OCI-LY1 (cell line): ENCODE data around the gene MIS18BP1.
"Not testable (repeated sequence)": the region's sequence is repeated elsewhere in the genome, so short reads cannot be mapped to it uniquely, and the experiment has no call there.

Experiments used
- H2AFZ ChIP-seq: fragments of 200-600 bp; sonication (generic), shearing (Covaris generic); 2 replicates; pipeline ENCODE4 v1.6.0; 2014; ENCODE audit warnings: antibody characterized with exemption, mild to moderate bottlenecking, low read length
- H3F3A ChIP-seq: fragments of 200-600 bp; sonication (generic), shearing (Covaris generic); 2 replicates; pipeline ENCODE4 v1.6.0; 2014; ENCODE audit warnings: mild to moderate bottlenecking, antibody characterized with exemption, low read length, moderate library complexity; ENCODE audit not compliant: insufficient read depth
- H3K27ac ChIP-seq: fragments of 200-600 bp; sonication (generic); 2 replicates; pipeline ENCODE4 v1.5.1; 2014; ENCODE audit warnings: low read length, mixed run types, mild to moderate bottlenecking, low read depth; ENCODE audit not compliant: poor library complexity, severe bottlenecking
- H3K27me3 ChIP-seq: fragments of 200-600 bp; sonication (generic); 2 replicates; pipeline ENCODE4 v1.6.0; 2014; ENCODE audit warnings: antibody characterized with exemption, mild to moderate bottlenecking, low read length, moderate library complexity; ENCODE audit not compliant: insufficient read depth
- H3K36me3 ChIP-seq: fragments of 200-600 bp; sonication (generic); 2 replicates; pipeline ENCODE4 v1.6.1; 2014; ENCODE audit warnings: mild to moderate bottlenecking, antibody characterized with exemption, low read length, moderate library complexity, mixed read lengths; ENCODE audit not compliant: insufficient read depth
- H3K4me1 ChIP-seq: fragments of 200-600 bp; sonication (generic); 2 replicates; pipeline ENCODE4 v1.5.1; 2014; ENCODE audit warnings: mild to moderate bottlenecking, low read length, moderate library complexity; ENCODE audit not compliant: insufficient read depth, severe bottlenecking
- H3K4me2 ChIP-seq: fragments of 200-600 bp; sonication (generic), shearing (Covaris generic); 2 replicates; pipeline ENCODE4 v1.6.1; 2014; ENCODE audit warnings: low read length
- H3K4me3 ChIP-seq: fragments of 200-600 bp; sonication (generic); 2 replicates; pipeline ENCODE4 v1.5.1; 2014; ENCODE audit warnings: low read length, low read depth, mild to moderate bottlenecking, mixed read lengths; ENCODE audit not compliant: poor library complexity, severe bottlenecking
- H3K79me2 ChIP-seq: fragments of 200-600 bp; shearing (Covaris generic); 2 replicates; pipeline ENCODE4 v1.6.1; 2016; ENCODE audit warnings: mixed run types, low read length, mixed read lengths; ENCODE audit not compliant: insufficient read depth
- H3K9ac ChIP-seq: fragments of 200-600 bp; sonication (generic), shearing (Covaris generic); 2 replicates; pipeline ENCODE4 v1.6.1; 2014; ENCODE audit warnings: mild to moderate bottlenecking, low read length, mixed read lengths
- H3K9me2 ChIP-seq: fragments of 200-600 bp; sonication (generic), shearing (Covaris generic); 2 replicates; pipeline ENCODE4 v1.6.1; 2014; ENCODE audit warnings: low read depth, mild to moderate bottlenecking, low read length, mixed read lengths
- H3K9me3 ChIP-seq: fragments of 200-600 bp; shearing (Covaris generic); 2 replicates; pipeline ENCODE4 v1.6.1; 2014; ENCODE audit warnings: low read length, mixed read lengths
- H4K20me1 ChIP-seq: fragments of 200-600 bp; sonication (generic), shearing (Covaris generic); 2 replicates; pipeline ENCODE4 v1.6.0; 2016; ENCODE audit warnings: mild to moderate bottlenecking, low read length; ENCODE audit not compliant: insufficient read depth
- EZH2 ChIP-seq: fragments of 200-600 bp; sonication (generic), shearing (Covaris generic); IDR thresholded peaks from 2 replicates; pipeline ENCODE4 v1.8.0; 2017; ENCODE audit warnings: borderline replicate concordance, mixed run types, mild to moderate bottlenecking, antibody characterized with exemption, low read length, moderate library complexity, mixed read lengths
- TF ChIP-seq, protein P1 (sequence below): fragments of 200-600 bp; sonication (generic), shearing (Covaris generic); IDR thresholded peaks from 2 replicates; pipeline ENCODE4 v1.5.1; 2017; ENCODE audit warnings: mild to moderate bottlenecking, antibody characterized with exemption, low read length, moderate library complexity, mixed read lengths

Gene MIS18BP1

DNA sequence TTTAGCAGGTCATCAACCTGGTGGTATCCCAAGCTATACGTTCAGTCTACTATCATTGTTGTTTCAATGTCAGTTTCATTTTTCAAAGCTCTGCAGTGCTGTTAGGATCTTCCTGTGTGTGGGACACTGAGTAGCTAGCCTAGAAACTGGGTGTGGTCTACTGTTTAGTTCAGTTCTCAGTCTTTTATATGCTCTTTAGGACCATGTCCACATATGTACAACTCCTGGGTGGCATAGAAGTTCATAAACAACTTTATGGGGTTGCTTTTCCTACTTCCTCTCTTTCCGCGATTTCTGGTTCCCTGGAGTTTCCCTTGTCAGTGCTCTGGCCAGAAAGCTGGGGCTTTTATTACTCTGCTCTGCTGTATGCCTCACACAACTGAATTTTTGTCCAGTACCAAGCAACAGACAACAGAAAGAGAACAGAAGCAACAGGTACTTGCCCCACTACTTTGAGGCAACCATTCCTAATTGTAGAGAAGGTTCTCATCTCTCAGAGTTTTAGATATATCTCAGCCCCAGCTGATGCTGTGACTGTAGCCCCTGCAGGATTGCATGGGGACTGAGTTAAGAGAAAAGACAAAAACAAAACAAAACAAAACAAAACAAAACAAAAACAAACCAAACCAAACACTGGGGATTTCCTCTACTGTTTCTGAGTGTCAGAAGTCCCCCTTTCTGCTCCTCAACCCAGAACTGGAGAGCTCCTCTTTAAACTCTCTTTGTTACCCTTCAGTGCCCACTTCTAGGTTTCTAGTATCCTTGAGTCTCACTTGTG, 30.3 kb downstream of the MIS18BP1 start:
- Histone ChIP-seq H3K9ac (no peak overlapping the region), H3K9me3 (no peaks in the 10 kb centered on the region), H3K4me2 (no peak overlapping the region), H3K4me3 (no peak overlapping the region), H3K36me3 (peaks cover 81% of the 10 kb centered on the region), H3K4me1 (no peaks in the 10 kb centered on the region), H4K20me1 (no peaks in the 10 kb centered on the region), H2AFZ (no peak overlapping the region), H3K27me3 (no peaks in the 10 kb centered on the region), H3K9me2 (no peaks in the 10 kb centered on the region), H3K79me2 (no peaks in the 10 kb centered on the region), H3K27ac (no peak overlapping the region), H3F3A (no peaks in the 10 kb centered on the region; the same call in 1 of the 2 replicates)
- TF ChIP-seq EZH2: no peak
- TF ChIP-seq, protein P1, sequence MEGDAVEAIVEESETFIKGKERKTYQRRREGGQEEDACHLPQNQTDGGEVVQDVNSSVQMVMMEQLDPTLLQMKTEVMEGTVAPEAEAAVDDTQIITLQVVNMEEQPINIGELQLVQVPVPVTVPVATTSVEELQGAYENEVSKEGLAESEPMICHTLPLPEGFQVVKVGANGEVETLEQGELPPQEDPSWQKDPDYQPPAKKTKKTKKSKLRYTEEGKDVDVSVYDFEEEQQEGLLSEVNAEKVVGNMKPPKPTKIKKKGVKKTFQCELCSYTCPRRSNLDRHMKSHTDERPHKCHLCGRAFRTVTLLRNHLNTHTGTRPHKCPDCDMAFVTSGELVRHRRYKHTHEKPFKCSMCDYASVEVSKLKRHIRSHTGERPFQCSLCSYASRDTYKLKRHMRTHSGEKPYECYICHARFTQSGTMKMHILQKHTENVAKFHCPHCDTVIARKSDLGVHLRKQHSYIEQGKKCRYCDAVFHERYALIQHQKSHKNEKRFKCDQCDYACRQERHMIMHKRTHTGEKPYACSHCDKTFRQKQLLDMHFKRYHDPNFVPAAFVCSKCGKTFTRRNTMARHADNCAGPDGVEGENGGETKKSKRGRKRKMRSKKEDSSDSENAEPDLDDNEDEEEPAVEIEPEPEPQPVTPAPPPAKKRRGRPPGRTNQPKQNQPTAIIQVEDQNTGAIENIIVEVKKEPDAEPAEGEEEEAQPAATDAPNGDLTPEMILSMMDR: no peak

DNA sequence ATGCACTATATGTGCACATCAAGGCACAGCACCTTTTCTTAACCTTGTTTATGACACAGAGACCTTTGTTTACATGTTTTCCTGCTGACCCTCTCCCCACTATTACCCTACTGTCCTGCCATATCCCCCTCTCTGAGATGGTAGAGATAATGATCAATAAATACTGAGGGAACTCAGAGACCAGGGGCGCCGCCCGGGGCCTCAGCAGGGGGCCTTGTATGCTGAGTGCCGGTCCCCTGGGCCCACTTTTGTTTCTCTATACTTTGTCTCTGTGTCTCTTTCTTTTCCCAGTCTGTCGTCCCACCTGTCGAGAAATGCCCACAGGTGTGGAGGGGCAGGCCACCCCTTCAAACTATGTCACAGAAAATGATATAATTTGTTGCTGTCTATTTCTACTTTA, 38.7 kb downstream of the MIS18BP1 start:
- H3K27me3 ChIP-seq, H3K79me2 ChIP-seq, H3K4me1 ChIP-seq, H3K4me2 ChIP-seq, H3K27ac ChIP-seq, H3K9ac ChIP-seq, H3K4me3 ChIP-seq, H4K20me1 ChIP-seq, H3K9me2 ChIP-seq, H3K9me3 ChIP-seq, H2AFZ ChIP-seq, H3F3A ChIP-seq: not testable (repeated sequence)
- H3K36me3 ChIP-seq: peaks cover 86% of the 10 kb centered on the region

DNA sequence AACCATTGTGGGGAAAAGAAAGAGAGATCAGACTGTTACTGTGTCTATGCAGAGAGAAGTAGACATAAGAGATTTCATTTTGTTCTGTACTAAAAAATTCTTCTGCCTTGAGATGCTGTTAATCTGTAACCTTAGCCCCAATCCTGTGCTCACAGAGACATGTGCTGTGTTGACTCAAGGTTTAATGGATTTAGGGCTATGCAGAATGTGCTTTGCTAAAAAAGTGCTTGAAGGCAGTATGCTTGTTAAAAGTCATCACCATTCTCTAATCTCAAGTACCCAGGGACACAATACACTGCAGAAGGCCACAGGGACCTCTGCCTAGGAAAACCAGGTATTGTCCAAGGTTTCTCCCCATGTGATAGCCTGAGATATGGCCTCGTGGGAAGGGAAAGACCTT, 39.3 kb downstream of the MIS18BP1 start:
- H3K4me3 ChIP-seq, H4K20me1 ChIP-seq, H3K4me2 ChIP-seq, H3F3A ChIP-seq, H3K9me3 ChIP-seq, H3K79me2 ChIP-seq, H3K9ac ChIP-seq, H3K27ac ChIP-seq, H3K4me1 ChIP-seq, H2AFZ ChIP-seq, H3K27me3 ChIP-seq, H3K9me2 ChIP-seq: not testable (repeated sequence)
- peaks cover 85% of the 10 kb centered on the region for H3K36me3 ChIP-seq

DNA sequence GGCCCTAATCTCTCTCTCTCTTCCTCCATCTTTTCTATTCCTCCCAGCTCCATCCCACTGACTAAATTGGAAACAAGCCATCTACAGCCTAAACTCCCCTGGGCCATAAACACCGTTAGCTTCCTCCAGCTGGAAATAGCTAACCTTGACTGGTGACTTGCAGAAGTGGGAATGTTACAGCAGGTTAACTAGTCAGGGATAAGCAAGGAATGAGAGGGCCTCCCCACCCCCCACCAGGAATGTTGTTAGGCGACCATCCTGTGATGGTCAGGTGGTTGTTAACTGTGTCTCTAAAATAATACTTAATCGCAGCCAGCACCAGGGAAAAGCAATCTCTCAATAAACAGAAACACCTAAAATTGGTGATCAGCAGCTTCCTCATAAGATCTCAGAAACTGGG, 40.8 kb downstream of the MIS18BP1 start:
- H2AFZ ChIP-seq: no peak overlapping the region
- TF ChIP-seq EZH2: no peak
- TF ChIP-seq, protein P1: no peak
- H3K4me1 ChIP-seq: no peaks in the 10 kb centered on the region
- H3K9me2 ChIP-seq: no peaks in the 10 kb centered on the region
- H3K27ac ChIP-seq: no peak overlapping the region
- peaks cover 86% of the 10 kb centered on the region for H3K36me3 ChIP-seq
- H3K4me2 ChIP-seq: no peak overlapping the region
- H3K79me2 ChIP-seq: no peaks in the 10 kb centered on the region
- no peak overlapping the region for H3K4me3 ChIP-seq
- no peaks in the 10 kb centered on the region for H4K20me1 ChIP-seq
- H3F3A ChIP-seq: no peaks in the 10 kb centered on the region; the same call in 1 of the 2 replicates
- no peaks in the 10 kb centered on the region for H3K27me3 ChIP-seq
- H3K9me3 ChIP-seq: no peaks in the 10 kb centered on the region
- no peak overlapping the region for H3K9ac ChIP-seq
